HG02981 (cell line): ENCODE measurements around the gene HJURP.

Experiments used
- ATAC-seq: cut with Tn5 transposase; IDR thresholded peaks from one replicate; pipeline ENCODE4 v1.9.1; 2021; ENCODE audit warnings: mild to moderate bottlenecking, moderate library complexity; ENCODE audit not compliant: unreplicated experiment

The HJURP gene

GRCh38 chr2:233816771-233817170, 37.6 kb downstream of the HJURP start:
- ATAC-seq, result no peak

- no peak for ATAC-seq
These were observed 38.0 kb downstream of the HJURP start for GRCh38 chr2:233816334-233816733.

- ATAC-seq, result no peak
These were observed 38.5 kb downstream of the HJURP start for GRCh38 chr2:233815861-233816260.

- ATAC-seq, result no peak
These were observed 40.1 kb downstream of the HJURP start for GRCh38 chr2:233814056-233814835.

GRCh38 chr2:233813236-233814055, 40.9 kb downstream of the HJURP start:
- no peak for ATAC-seq

- no peak for ATAC-seq
These were observed 42.6 kb downstream of the HJURP start for GRCh38 chr2:233811732-233812131.

- no peak for ATAC-seq
These were observed 43.2 kb downstream of the HJURP start for GRCh38 chr2:233811087-233811486.

GRCh38 chr2:233810385-233810784, 44.0 kb downstream of the HJURP start:
- ATAC-seq, result no peak

- no peak for ATAC-seq
These were observed 46.1 kb downstream of the HJURP start for GRCh38 chr2:233807966-233808935.

GRCh38 chr2:233807215-233807865, 47.0 kb downstream of the HJURP start:
- no peak for ATAC-seq

- ATAC-seq, result no peak
These were observed 50.3 kb downstream of the HJURP start for GRCh38 chr2:233803994-233804393.

GRCh38 chr2:233803292-233803911, 50.9 kb downstream of the HJURP start:
- no peak for ATAC-seq

- no peak for ATAC-seq
These were observed 52.1 kb downstream of the HJURP start for GRCh38 chr2:233802132-233802815.

GRCh38 chr2:233801357-233802131, 52.8 kb downstream of the HJURP start:
- ATAC-seq, result no peak

- no peak for ATAC-seq
These were observed 54.1 kb downstream of the HJURP start for GRCh38 chr2:233800208-233800607.

GRCh38 chr2:233799716-233800115, 54.6 kb downstream of the HJURP start:
- ATAC-seq, result no peak

GRCh38 chr2:233799087-233799665, 55.2 kb downstream of the HJURP start:
- no peak for ATAC-seq

GRCh38 chr2:233798335-233799086, 55.8 kb downstream of the HJURP start:
- ATAC-seq, result no peak
